HL-60 (cell line): Measurements from ENCODE around the gene ZC3H10.

Source experiments
- DNase-seq, 2 experiments: peaks; one replicate each; pipeline ENCODE4 v3.0.0-alpha.2; 2010 to 2020; ENCODE audit warnings: low read depth in 1 of 2, low spot score in 1 of 2
- H3K27ac ChIP-seq: fragments of 250-450 bp; sonication (Bioruptor Pico); replicated peaks from 2 replicates; pipeline ENCODE4 v1.5.1; 2020; ENCODE audit warnings: mild to moderate bottlenecking, moderate library complexity
- H3K27me3 ChIP-seq: fragments of 250-450 bp; sonication (Bioruptor Pico); 2 replicates; pipeline ENCODE4 v1.5.1; 2021; ENCODE audit warnings: mild to moderate bottlenecking, moderate library complexity; ENCODE audit not compliant: insufficient read depth, poor library complexity, severe bottlenecking
- H3K4me3 ChIP-seq: replicated peaks from 2 replicates; pipeline ENCODE4 v1.5.1; 2011; ENCODE audit warnings: mild to moderate bottlenecking, control low read depth, low read length; ENCODE audit not compliant: insufficient read depth
- GABPA ChIP-seq: IDR thresholded peaks from 2 replicates; pipeline ENCODE4 v1.6.1; 2012; ENCODE audit warnings: low read depth
- POLR2AphosphoS5 ChIP-seq: IDR thresholded peaks from 2 replicates; pipeline ENCODE4 v1.6.1; 2012; ENCODE audit warnings: low read depth
- SPI1 ChIP-seq: IDR thresholded peaks from 2 replicates; pipeline ENCODE4 v1.6.1; 2012; ENCODE audit warnings: low read depth, mild to moderate bottlenecking, borderline replicate concordance
- TF ChIP-seq, protein P1 (sequence below): IDR thresholded peaks from one replicate; pipeline ENCODE4 v1.5.1; 2011; ENCODE audit warnings: low read length, control low read depth, inconsistent platforms; ENCODE audit not compliant: insufficient read depth
- TF ChIP-seq, protein P2 (sequence below): IDR thresholded peaks from 2 replicates; pipeline ENCODE4 v1.6.1; 2012; ENCODE audit warnings: low read depth; ENCODE audit not compliant: insufficient replicate concordance

ZC3H10 gene

DNA sequence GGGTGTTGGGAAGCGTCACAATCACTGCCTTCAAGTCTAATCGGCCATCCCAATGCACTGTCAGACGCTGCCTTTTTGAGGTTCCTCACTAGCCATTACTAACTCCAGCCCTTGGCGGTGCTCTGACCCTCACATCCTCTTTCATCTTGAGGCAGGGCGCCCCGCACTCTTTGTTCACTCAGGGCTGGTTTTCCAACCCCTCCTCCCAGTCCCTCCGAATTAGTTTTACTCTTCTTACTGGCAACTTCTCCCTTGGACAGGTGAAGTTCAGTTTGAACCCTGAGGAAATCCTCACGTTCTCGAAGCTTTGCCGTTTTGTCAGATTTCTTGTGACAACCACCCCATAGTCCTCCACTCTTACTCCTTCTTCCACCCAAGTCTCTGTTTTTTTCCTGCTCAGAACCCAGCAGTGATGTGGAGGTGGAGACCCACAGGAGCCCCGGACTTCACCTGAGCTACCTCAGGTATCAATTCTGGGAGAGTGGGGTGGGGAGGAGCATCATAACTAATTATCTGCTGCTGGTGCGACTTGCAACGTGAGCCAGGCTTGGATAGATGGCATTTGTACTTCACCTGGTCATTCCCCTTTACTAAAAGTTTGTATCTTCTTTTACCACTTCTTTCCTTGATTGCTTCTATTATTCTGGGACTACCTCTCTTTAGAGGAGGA is 757 bp downstream of the ZC3H10 start:
- no peak for TF ChIP-seq POLR2AphosphoS5
- no peak for TF ChIP-seq SPI1
- TF ChIP-seq, protein P1, sequence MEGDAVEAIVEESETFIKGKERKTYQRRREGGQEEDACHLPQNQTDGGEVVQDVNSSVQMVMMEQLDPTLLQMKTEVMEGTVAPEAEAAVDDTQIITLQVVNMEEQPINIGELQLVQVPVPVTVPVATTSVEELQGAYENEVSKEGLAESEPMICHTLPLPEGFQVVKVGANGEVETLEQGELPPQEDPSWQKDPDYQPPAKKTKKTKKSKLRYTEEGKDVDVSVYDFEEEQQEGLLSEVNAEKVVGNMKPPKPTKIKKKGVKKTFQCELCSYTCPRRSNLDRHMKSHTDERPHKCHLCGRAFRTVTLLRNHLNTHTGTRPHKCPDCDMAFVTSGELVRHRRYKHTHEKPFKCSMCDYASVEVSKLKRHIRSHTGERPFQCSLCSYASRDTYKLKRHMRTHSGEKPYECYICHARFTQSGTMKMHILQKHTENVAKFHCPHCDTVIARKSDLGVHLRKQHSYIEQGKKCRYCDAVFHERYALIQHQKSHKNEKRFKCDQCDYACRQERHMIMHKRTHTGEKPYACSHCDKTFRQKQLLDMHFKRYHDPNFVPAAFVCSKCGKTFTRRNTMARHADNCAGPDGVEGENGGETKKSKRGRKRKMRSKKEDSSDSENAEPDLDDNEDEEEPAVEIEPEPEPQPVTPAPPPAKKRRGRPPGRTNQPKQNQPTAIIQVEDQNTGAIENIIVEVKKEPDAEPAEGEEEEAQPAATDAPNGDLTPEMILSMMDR = no peak
- TF ChIP-seq GABPA = no peak
- TF ChIP-seq, protein P2, sequence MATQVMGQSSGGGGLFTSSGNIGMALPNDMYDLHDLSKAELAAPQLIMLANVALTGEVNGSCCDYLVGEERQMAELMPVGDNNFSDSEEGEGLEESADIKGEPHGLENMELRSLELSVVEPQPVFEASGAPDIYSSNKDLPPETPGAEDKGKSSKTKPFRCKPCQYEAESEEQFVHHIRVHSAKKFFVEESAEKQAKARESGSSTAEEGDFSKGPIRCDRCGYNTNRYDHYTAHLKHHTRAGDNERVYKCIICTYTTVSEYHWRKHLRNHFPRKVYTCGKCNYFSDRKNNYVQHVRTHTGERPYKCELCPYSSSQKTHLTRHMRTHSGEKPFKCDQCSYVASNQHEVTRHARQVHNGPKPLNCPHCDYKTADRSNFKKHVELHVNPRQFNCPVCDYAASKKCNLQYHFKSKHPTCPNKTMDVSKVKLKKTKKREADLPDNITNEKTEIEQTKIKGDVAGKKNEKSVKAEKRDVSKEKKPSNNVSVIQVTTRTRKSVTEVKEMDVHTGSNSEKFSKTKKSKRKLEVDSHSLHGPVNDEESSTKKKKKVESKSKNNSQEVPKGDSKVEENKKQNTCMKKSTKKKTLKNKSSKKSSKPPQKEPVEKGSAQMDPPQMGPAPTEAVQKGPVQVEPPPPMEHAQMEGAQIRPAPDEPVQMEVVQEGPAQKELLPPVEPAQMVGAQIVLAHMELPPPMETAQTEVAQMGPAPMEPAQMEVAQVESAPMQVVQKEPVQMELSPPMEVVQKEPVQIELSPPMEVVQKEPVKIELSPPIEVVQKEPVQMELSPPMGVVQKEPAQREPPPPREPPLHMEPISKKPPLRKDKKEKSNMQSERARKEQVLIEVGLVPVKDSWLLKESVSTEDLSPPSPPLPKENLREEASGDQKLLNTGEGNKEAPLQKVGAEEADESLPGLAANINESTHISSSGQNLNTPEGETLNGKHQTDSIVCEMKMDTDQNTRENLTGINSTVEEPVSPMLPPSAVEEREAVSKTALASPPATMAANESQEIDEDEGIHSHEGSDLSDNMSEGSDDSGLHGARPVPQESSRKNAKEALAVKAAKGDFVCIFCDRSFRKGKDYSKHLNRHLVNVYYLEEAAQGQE = no peak
- H3K27me3 ChIP-seq = no peaks in the 10 kb centered on the region
- H3K27ac ChIP-seq = peak overlapping the region; percentile 96
- DNase-seq = no peak
- H3K4me3 ChIP-seq = peak overlapping the region; percentile 70

DNA sequence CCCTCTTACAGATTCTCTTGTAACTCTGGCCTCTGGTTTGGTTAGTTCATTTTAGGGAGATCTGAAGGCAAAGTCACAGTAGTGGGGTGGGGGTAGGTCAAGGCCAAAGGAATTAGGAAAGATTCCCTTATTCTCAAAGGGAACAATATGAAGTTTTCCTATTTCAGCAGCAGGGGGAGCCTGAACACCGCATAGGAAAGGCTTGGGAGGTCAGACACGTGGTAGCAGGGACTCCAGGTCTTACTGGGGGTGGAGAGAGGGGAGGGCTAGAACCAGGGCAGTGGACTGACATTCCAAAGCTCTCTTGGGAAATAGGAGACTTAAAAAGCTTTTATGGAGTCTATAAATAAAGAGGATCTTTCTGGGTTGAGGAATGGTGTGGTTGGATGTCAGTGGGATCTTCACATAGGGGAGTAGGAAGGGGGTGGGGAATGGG is 1.3 kb downstream of the ZC3H10 start:
- DNase-seq = peak in 1 of 2 experiments; percentile 86
- peak overlapping the region; percentile 70 for H3K4me3 ChIP-seq
- peak overlapping the region; percentile 2; the same call in 1 of the 2 replicates for H3K27ac ChIP-seq
- TF ChIP-seq, protein P1 = peak; percentile 56
- TF ChIP-seq, protein P2 = no peak
- no peak for TF ChIP-seq SPI1
- TF ChIP-seq GABPA = no peak
- H3K27me3 ChIP-seq = no peaks in the 10 kb centered on the region

DNA sequence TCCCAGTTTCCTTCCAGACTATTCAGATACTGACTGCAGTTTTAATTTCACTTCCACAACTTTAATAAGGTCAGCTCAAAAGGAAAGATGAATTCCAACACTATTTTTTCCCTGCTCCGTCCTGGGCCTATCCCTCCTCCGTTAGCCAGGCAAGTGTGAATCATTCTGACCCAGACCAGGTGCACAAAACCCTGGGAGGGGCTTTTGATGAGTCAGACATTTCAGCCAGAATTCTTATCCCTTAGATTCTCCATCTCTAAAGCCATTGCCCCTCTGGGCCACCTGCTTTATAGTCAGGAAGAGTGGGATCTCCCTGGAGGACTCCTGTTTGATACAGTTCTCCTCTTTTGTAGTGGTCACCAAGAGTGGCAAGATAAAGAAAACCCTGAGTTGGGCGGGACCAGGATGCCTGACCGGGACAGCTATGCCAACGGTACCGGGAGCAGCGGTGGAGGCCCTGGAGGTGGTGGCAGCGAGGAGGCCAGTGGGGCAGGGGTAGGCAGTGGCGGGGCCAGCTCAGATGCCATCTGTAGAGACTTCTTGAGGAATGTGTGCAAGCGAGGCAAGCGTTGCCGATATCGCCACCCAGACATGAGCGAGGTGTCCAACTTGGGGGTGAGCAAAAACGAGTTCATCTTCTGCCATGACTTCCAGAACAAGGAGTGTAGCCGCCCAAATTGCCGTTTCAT is 2.2 kb downstream of the ZC3H10 start:
- no peak for DNase-seq
- no peak for TF ChIP-seq GABPA
- TF ChIP-seq, protein P2 = no peak
- TF ChIP-seq SPI1 = no peak
- TF ChIP-seq, protein P1 = no peak
- TF ChIP-seq POLR2AphosphoS5 = no peak
- H3K27me3 ChIP-seq = no peaks in the 10 kb centered on the region
- no peak overlapping the region for H3K4me3 ChIP-seq
- no peak overlapping the region for H3K27ac ChIP-seq
